Muscle of leg (tissue), 11 donors: ENCODE data around the gene GABRR3. TPM values are rescaled to one million over a fixed set of nuclear protein-coding genes. Genes with fewer than 3 reads are reported as not detected.
A peak's percentile ranks its signal among the peaks of the same experiment; 100 is the strongest.

Source experiments
- DNase-seq: peaks from one replicate; pipeline ENCODE4 v3.0.0; 2013
- H3K27ac ChIP-seq: one replicate; pipeline ENCODE4 v1.5.1; 2013; ENCODE audit warnings: mild to moderate bottlenecking, low read length, control low read depth
- H3K27me3 ChIP-seq: one replicate; pipeline ENCODE4 v1.6.1; 2013; ENCODE audit warnings: low read length; ENCODE audit not compliant: control insufficient read depth, insufficient read depth
- H3K36me3 ChIP-seq: one replicate; pipeline ENCODE4 v1.6.1; 2013; ENCODE audit warnings: low read length; ENCODE audit not compliant: control insufficient read depth, insufficient read depth
- H3K4me1 ChIP-seq: one replicate; pipeline ENCODE4 v1.6.1; 2013; ENCODE audit warnings: low read length; ENCODE audit not compliant: control insufficient read depth, insufficient read depth
- H3K4me3 ChIP-seq: one replicate; pipeline ENCODE4 v1.5.1; 2013; ENCODE audit warnings: low read length, control low read depth
- H3K9me3 ChIP-seq: replicated peaks from 2 replicates; pipeline ENCODE4 v1.6.1; 2013; ENCODE audit warnings: low read depth, low read length; ENCODE audit not compliant: control insufficient read depth
- WGBS: methylation state at CpG from one replicate; pipeline ENCODE4 v1.1.5; 2013; ENCODE audit warnings: missing lambda C conversion rate; ENCODE audit not compliant: insufficient coverage; 5-methylcytosine and 5-hydroxymethylcytosine counted together
- polyA plus RNA-seq, 8 donors: library from polyadenylated mRNA; unstranded; fragments of 120-200 nt; gene quantifications; one replicate each; pipeline versions ENCODE4 v1.2.1 to v1.2.3, GENCODE V29; 2013; ENCODE audit warnings: inconsistent platforms in 1 of 8, low replicate concordance in 1 of 8; ENCODE audit not compliant: insufficient read length in 8 of 8, insufficient read depth in 1 of 8
- total RNA-seq: library from RNA; stranded (reverse); fragments of 120-200 nt; gene quantifications from one replicate; pipeline ENCODE4 v1.2.4, GENCODE V29; 2013

Gene GABRR3
- total and polyA plus RNA-seq, 9 donors, result not detected

- H3K36me3 ChIP-seq, result no peaks in the 10 kb centered on the region
- H3K9me3 ChIP-seq, result no peaks in the 10 kb centered on the region
- 23% methylated on average over 2 of the region's 3 CpGs for WGBS
- no peak overlapping the region for H3K4me3 ChIP-seq
- no peaks in the 10 kb centered on the region for H3K27me3 ChIP-seq
- no peak overlapping the region for H3K27ac ChIP-seq
- no peak for DNase-seq
- peaks cover 9% of the 10 kb centered on the region for H3K4me1 ChIP-seq
These were observed 60.1 kb downstream of the GABRR3 start for GRCh38 chr3:97974996-97975395.

GRCh38 chr3:97972976-97973375 is 62.1 kb downstream of the GABRR3 start:
- no peak for DNase-seq
- H3K27ac ChIP-seq, result no peak overlapping the region
- peak overlapping the region; percentile 40 for H3K4me3 ChIP-seq
- no peaks in the 10 kb centered on the region for H3K27me3 ChIP-seq
- 84% methylated on average over 7 of the region's 9 CpGs for WGBS
- no peaks in the 10 kb centered on the region for H3K36me3 ChIP-seq
- H3K4me1 ChIP-seq, result peaks cover 10% of the 10 kb centered on the region
- H3K9me3 ChIP-seq, result no peaks in the 10 kb centered on the region

DNA sequence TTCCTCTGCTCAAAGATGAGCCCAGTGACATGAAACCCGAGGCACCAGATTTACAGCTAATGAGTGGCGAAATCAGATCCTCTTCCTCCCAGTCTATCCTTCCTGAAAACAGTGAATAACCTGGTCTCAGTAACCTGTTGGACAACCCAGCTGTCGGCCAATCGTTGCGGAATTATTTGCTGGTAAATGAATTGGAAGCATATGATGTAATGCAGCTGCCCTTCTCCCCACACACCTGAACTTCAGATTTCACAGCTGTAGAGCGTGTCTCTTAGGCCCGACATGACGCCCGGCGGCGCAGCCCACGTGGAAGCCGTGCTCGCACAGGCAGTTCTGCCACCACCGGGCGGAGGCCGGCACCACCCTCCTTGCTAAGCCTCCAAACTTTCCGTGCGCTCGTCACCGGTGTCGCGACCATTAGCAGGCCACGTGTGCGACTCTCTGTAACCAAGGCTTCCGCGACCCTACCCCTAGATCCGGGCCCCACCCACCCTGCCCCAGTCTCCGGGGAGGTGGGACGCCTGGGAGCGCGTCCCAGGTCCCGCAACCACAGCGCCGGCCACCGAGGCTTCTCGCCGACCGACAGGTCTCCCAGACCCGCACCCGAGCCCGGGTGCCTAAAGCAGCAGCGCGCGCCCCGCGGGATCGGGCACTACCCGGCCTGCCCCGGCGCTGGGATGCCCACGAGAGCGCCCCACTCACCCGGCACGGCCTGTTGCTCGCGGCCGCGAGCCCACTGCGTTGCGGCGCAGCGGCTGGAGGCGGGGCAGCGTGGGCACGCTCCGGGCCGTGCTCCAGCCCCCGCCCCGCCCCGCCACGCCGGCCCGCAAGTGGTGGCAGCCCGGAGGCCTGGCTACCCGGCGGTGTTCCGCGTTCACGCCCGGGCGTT is 63.2 kb downstream of the GABRR3 start, which contains the start of gene RIOX2:
TSS of gene RIOX2 (minus strand) at position 753 of the 889 bp plus-strand sequence. CDS start 4,838 bp downstream, outside the sequence.
- no peaks in the 10 kb centered on the region for H3K27me3 ChIP-seq
- DNase-seq, result peak; percentile 80
- WGBS, result under 1% methylated on average over 58 of the region's 82 CpGs
- no peaks in the 10 kb centered on the region for H3K9me3 ChIP-seq
- H3K36me3 ChIP-seq, result peaks cover 4% of the 10 kb centered on the region
- H3K4me1 ChIP-seq, result peaks cover 11% of the 10 kb centered on the region
- peak within 1 kb of the TSS; percentile 85 for H3K27ac ChIP-seq
- H3K4me3 ChIP-seq, result peak within 1 kb of the TSS; percentile 59

DNA sequence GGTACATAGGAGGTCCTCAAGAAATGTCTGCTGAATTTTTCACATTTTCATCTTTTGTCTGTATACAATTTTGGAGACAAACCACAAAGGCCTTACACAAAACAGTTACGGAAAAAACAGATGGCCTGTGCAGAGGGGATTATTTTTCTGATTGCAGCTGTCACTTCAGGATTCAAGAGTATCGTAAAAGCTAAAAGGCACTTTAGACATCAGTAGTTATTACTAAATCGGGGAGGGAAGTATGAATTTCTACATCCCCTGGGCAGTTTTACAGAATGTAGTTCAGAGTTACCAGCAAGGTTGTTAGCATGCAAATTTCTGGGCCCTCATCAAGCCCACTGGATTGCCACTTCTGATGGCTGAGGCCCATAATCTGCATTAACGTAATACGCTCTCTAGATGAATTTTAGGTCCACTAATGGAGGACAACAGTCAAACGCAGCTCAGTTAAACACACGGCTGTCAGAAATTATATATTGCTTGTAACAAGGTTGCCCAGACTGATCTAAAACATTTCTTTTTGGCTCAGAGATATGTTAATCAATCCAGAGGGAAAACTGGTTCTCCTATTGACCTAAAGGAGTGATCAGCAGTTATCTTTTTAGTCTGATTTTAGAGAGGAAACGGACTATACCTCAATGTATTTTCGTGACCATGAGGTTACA is 64.0 kb downstream of the GABRR3 start:
- 28% methylated on average over 3 of the region's 9 CpGs for WGBS
- Histone ChIP-seq H3K27me3 (no peaks in the 10 kb centered on the region), H3K27ac (peak overlapping the region; percentile 85), H3K9me3 (no peaks in the 10 kb centered on the region), H3K36me3 (peaks cover 10% of the 10 kb centered on the region), H3K4me3 (peak overlapping the region; percentile 59), H3K4me1 (peaks cover 11% of the 10 kb centered on the region)
- DNase-seq, result peak; percentile 51

DNA sequence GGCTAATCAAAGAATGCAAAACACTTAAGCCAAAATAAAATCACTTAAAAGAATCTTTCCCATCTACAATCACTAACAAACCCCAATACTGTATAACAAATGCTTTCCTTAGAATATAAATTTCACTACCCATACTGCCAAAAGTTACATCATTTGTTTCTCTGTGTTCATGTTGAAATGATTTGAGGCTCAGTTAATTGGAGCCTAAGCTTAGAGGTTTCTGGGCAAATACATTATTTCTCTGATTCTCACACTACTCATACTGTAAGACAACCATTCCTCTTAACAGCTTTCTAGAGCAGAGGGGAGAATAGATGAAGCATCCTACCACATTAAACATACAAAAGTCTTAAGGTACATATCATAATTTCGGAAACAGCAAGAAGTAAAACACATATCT is 65.0 kb downstream of the GABRR3 start:
- Histone ChIP-seq H3K4me3 (no peak overlapping the region), H3K4me1 (peaks cover 11% of the 10 kb centered on the region), H3K27me3 (no peaks in the 10 kb centered on the region), H3K36me3 (peaks cover 10% of the 10 kb centered on the region), H3K9me3 (no peaks in the 10 kb centered on the region), H3K27ac (peak overlapping the region; percentile 85)
- WGBS, result no CpG with 5 or more reads among the region's 1 CpG
- DNase-seq, result peak; percentile 85

DNA sequence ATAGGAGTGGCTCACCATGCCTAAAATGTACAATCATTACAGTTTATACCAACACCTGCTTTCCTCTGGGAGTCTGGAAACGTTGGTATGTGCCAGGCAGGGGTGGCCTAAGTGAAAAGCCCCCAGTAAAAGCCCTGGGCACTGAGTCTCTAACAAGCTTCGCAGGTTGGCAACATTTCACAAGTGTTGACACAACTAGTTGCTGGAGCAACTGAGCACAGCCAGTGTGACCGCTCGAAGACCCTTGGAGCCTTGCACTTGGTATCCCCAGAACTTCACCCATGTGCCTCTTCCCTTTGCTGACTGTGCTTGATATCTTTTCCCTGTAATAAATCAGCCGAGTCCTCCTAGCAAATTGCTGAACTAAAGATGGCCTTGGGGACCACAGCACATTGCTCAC is 65.6 kb downstream of the GABRR3 start:
- H3K9me3 ChIP-seq, result no peaks in the 10 kb centered on the region
- peak overlapping the region; percentile 30 for H3K27ac ChIP-seq
- peaks cover 11% of the 10 kb centered on the region for H3K4me1 ChIP-seq
- H3K36me3 ChIP-seq, result peaks cover 10% of the 10 kb centered on the region
- H3K27me3 ChIP-seq, result no peaks in the 10 kb centered on the region
- DNase-seq, result peak; percentile 37
- no peak overlapping the region for H3K4me3 ChIP-seq
- 83% methylated on average over 2 of the region's 5 CpGs for WGBS

GRCh38 chr3:97968376-97968775 is 66.7 kb downstream of the GABRR3 start:
- Histone ChIP-seq H3K27ac (no peak overlapping the region), H3K27me3 (no peaks in the 10 kb centered on the region), H3K4me3 (no peak overlapping the region), H3K36me3 (peaks cover 13% of the 10 kb centered on the region), H3K9me3 (no peaks in the 10 kb centered on the region), H3K4me1 (peaks cover 11% of the 10 kb centered on the region)
- WGBS, result no CpG with 5 or more reads among the region's 1 CpG
- DNase-seq, result no peak

- Histone ChIP-seq H3K36me3 (peaks cover 13% of the 10 kb centered on the region), H3K4me3 (no peak overlapping the region), H3K9me3 (no peaks in the 10 kb centered on the region), H3K27ac (no peak overlapping the region), H3K4me1 (peaks cover 11% of the 10 kb centered on the region), H3K27me3 (no peaks in the 10 kb centered on the region)
- 95% methylated on average over 6 of the region's 8 CpGs for WGBS
- no peak for DNase-seq
These were observed 67.1 kb downstream of the GABRR3 start for GRCh38 chr3:97967966-97968365.

- DNase-seq, result peak; percentile 89
- H3K4me3 ChIP-seq, result no peak overlapping the region
- H3K36me3 ChIP-seq, result peaks cover 24% of the 10 kb centered on the region
- WGBS, result 23% methylated on average over 3 of the region's 8 CpGs
- peaks cover 14% of the 10 kb centered on the region for H3K4me1 ChIP-seq
- H3K9me3 ChIP-seq, result no peaks in the 10 kb centered on the region
- H3K27ac ChIP-seq, result peak overlapping the region; percentile 87
- H3K27me3 ChIP-seq, result no peaks in the 10 kb centered on the region
These were observed 73.9 kb downstream of the GABRR3 start for GRCh38 chr3:97960993-97961766.

- no peaks in the 10 kb centered on the region for H3K27me3 ChIP-seq
- no peak overlapping the region for H3K4me3 ChIP-seq
- peaks cover 26% of the 10 kb centered on the region for H3K36me3 ChIP-seq
- DNase-seq, result peak; percentile 33
- H3K4me1 ChIP-seq, result peaks cover 14% of the 10 kb centered on the region
- 42% methylated on average over 2 of the region's 5 CpGs for WGBS
- no peaks in the 10 kb centered on the region for H3K9me3 ChIP-seq
- peak overlapping the region; percentile 87 for H3K27ac ChIP-seq
These were observed 74.6 kb downstream of the GABRR3 start for GRCh38 chr3:97960551-97960950.
